ENCODE data around the gene MYRFL. TPM values are rescaled to one million over a fixed set of nuclear protein-coding genes. Genes with fewer than 3 reads are reported as not detected.

The MYRFL gene
- total RNA-seq, 1 experiment from 2014 or later: not detected

DNA sequence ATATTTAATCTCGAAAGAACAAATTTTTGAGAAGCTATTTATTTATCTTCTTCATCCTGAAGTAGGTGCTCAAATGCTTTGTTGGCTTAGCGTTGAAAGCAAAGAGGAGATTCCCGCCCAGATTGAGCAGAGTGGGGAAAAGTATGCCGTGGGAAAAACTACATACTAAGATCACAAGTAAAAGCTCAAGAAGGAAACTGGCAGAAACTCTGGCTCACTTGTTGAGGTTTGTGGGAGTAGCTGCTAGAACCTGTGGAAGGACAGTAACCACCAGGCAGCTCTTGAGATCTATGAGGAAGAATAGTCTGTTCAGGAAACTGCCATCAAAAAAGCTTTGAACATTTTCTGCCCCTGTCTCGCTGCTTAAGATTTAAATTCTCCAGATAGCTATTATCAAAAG, 3.9 kb downstream of the MYRFL start:
- H3K79me2 ChIP-seq (ENCODE audit: low read depth): no peaks in the 10 kb centered on the region
- H3K9me3 ChIP-seq (ENCODE audit: insufficient read depth, low read depth): no peaks in the 10 kb centered on the region
- no peaks in the 10 kb centered on the region for H4K20me1 ChIP-seq (ENCODE audit: insufficient read depth)
- no peak overlapping the region for H3K27ac ChIP-seq
- intact Hi-C loops (cut with micrococcal nuclease; ENCODE audit: unreplicated experiment): no loop called here
- ChIA-PET POLR2A (ENCODE audit: unreplicated experiment) (no interaction called here), CTCF (no interaction called here)
- no peak overlapping the region for H2AFZ ChIP-seq
- H3K4me3 ChIP-seq: no peak overlapping the region
- BruUV-seq (replicated peaks): no TSS peak
- TF ChIP-seq, protein P1, sequence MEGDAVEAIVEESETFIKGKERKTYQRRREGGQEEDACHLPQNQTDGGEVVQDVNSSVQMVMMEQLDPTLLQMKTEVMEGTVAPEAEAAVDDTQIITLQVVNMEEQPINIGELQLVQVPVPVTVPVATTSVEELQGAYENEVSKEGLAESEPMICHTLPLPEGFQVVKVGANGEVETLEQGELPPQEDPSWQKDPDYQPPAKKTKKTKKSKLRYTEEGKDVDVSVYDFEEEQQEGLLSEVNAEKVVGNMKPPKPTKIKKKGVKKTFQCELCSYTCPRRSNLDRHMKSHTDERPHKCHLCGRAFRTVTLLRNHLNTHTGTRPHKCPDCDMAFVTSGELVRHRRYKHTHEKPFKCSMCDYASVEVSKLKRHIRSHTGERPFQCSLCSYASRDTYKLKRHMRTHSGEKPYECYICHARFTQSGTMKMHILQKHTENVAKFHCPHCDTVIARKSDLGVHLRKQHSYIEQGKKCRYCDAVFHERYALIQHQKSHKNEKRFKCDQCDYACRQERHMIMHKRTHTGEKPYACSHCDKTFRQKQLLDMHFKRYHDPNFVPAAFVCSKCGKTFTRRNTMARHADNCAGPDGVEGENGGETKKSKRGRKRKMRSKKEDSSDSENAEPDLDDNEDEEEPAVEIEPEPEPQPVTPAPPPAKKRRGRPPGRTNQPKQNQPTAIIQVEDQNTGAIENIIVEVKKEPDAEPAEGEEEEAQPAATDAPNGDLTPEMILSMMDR (conservative IDR thresholded peaks at IDR 0.05): no peak
- TF ChIP-seq EZH2 (IDR thresholded peaks at IDR 0.05; ENCODE audit: low read depth): no peak
- no peaks in the 10 kb centered on the region for H3F3A ChIP-seq (ENCODE audit: insufficient read depth, low read depth)
- H3K9me2 ChIP-seq (ENCODE audit: insufficient read depth): no peaks in the 10 kb centered on the region
- no peaks in the 10 kb centered on the region for H3K36me3 ChIP-seq (ENCODE audit: low read depth)
- no peak for DNase-seq
- no peaks in the 10 kb centered on the region for H3K4me1 ChIP-seq (replicated peaks; ENCODE audit: insufficient read depth)
- H3K4me2 ChIP-seq: no peak overlapping the region
- H3K27me3 ChIP-seq (ENCODE audit: insufficient read depth, low read depth): no peaks in the 10 kb centered on the region

DNA sequence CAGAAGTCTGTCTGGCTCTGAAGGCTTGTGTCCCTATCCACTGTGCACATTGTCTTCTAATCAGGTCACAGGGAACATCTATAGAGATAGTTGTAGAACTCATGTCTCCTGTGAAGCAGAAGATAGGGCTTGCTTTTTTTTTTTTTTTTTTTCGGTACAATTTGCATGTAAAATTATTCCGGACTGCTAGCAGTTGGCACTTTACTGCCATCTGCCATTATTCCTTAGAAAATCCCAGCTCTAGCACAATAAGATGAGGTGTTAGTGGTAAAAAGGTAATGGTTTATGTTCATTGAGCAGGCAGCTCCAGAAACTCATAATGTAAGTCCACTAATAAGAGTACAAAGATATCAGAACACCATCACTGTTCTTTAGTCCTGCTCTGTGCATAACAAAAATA, 8.7 kb downstream of the MYRFL start:
- BruUV-seq (replicated peaks): no TSS peak

GRCh38 chr12:69834147-69834546, 9.1 kb downstream of the MYRFL start:
- Histone ChIP-seq H3K27ac (no peak overlapping the region), H3K4me3 (no peak overlapping the region), H3F3A (ENCODE audit: insufficient read depth, low read depth) (no peaks in the 10 kb centered on the region), H3K9me3 (ENCODE audit: insufficient read depth, low read depth) (no peaks in the 10 kb centered on the region), H2AFZ (no peak overlapping the region), H3K27me3 (ENCODE audit: insufficient read depth, low read depth) (no peaks in the 10 kb centered on the region), H4K20me1 (ENCODE audit: insufficient read depth) (no peaks in the 10 kb centered on the region), H3K9me2 (ENCODE audit: insufficient read depth) (no peaks in the 10 kb centered on the region), H3K79me2 (ENCODE audit: low read depth) (no peaks in the 10 kb centered on the region), H3K4me2 (no peak overlapping the region), H3K4me1 (replicated peaks; ENCODE audit: insufficient read depth) (no peaks in the 10 kb centered on the region), H3K36me3 (ENCODE audit: low read depth) (no peaks in the 10 kb centered on the region)
- ChIA-PET POLR2A (ENCODE audit: unreplicated experiment) (interaction anchor here (0.6 kb wide), 2 partner anchors 1189 to 1642 kb away, joined by 4 to 6 read pairs; no protein-coding TSS in a partner anchor), CTCF (interaction anchor here (0.6 kb wide), 1 partner anchor 802 kb away, joined by 3 read pairs; no protein-coding TSS in a partner anchor)
- TF ChIP-seq, protein P1 (conservative IDR thresholded peaks at IDR 0.05): no peak
- no peak for TF ChIP-seq EZH2 (IDR thresholded peaks at IDR 0.05; ENCODE audit: low read depth)
- BruUV-seq (replicated peaks): no TSS peak
- DNase-seq: no peak
- intact Hi-C loops (cut with micrococcal nuclease; ENCODE audit: unreplicated experiment): no loop called here

More for the DNA sequence above, 8.7 kb downstream of the MYRFL start:
- ChIA-PET POLR2A (ENCODE audit: unreplicated experiment) (no interaction called here), CTCF (no interaction called here)
- Histone ChIP-seq H3K4me3 (no peak overlapping the region), H3K4me2 (no peak overlapping the region), H3K27ac (no peak overlapping the region), H3K9me3 (ENCODE audit: insufficient read depth, low read depth) (no peaks in the 10 kb centered on the region), H3K36me3 (ENCODE audit: low read depth) (no peaks in the 10 kb centered on the region), H3K9me2 (ENCODE audit: insufficient read depth) (no peaks in the 10 kb centered on the region), H3K27me3 (ENCODE audit: insufficient read depth, low read depth) (no peaks in the 10 kb centered on the region), H2AFZ (no peak overlapping the region), H4K20me1 (ENCODE audit: insufficient read depth) (no peaks in the 10 kb centered on the region), H3K4me1 (replicated peaks; ENCODE audit: insufficient read depth) (no peaks in the 10 kb centered on the region), H3K79me2 (ENCODE audit: low read depth) (no peaks in the 10 kb centered on the region), H3F3A (ENCODE audit: insufficient read depth, low read depth) (no peaks in the 10 kb centered on the region)
- DNase-seq: no peak
- TF ChIP-seq, protein P1 (conservative IDR thresholded peaks at IDR 0.05): no peak
- no peak for TF ChIP-seq EZH2 (IDR thresholded peaks at IDR 0.05; ENCODE audit: low read depth)
- intact Hi-C loops (cut with micrococcal nuclease; ENCODE audit: unreplicated experiment): no loop called here
